H1 (cell line): ENCODE data around the gene DPEP1. TPM values are rescaled to one million over a fixed set of nuclear protein-coding genes. Genes with fewer than 3 reads are reported as not detected.

ENCODE experiments used
- ASH2L ChIP-seq: fragments of 200-600, 300-600 bp; sonication (generic); IDR thresholded peaks from one replicate; pipeline ENCODE4 v1.7.1; 2017; ENCODE audit warnings: low read length
- ATF2 ChIP-seq: IDR thresholded peaks from 2 replicates; pipeline ENCODE4 v1.6.1; 2012; ENCODE audit warnings: low read length, inconsistent platforms
- CTBP2 ChIP-seq: IDR thresholded peaks from 2 replicates; pipeline ENCODE4 v1.7.0; 2011; ENCODE audit warnings: borderline replicate concordance, mild to moderate bottlenecking, moderate library complexity, mixed read lengths, low read length; ENCODE audit not compliant: insufficient read depth, insufficient read length
- E2F6 ChIP-seq: IDR thresholded peaks from 2 replicates; pipeline ENCODE4 v1.6.1; 2012; ENCODE audit warnings: inconsistent platforms
- TAF7 ChIP-seq: optimal IDR thresholded peaks from 2 replicates; pipeline ENCODE3; 2011; ENCODE audit warnings: low read depth, mild to moderate bottlenecking, inconsistent platforms, low read length, moderate library complexity, borderline replicate concordance
- TBP ChIP-seq: IDR thresholded peaks from 2 replicates; pipeline ENCODE4 v1.6.1; 2011; ENCODE audit warnings: low read depth, low read length, improper control_type of control experiment
- polyA plus RNA-seq, 7 experiments: library from polyadenylated mRNA; depleted of rRNA in 3 of 7; stranded (reverse) in 5 of 7; unstranded in 2 of 7; fragments of >200 nt in 5 of 7; fragments of 200-250 nt in 2 of 7; gene quantifications; 1 replicate in 5 of 7; 2 replicates in 1 of 7; 4 replicates in 1 of 7; pipeline versions ENCODE4 v1.2.1 to v1.2.3, GENCODE V29; 2011 to 2013; ENCODE audit warnings: missing spikeins in 2 of 7, mixed read lengths in 2 of 7
- total RNA-seq: library from RNA; stranded (reverse); fragmentation: NEBNext Ultra II Directional; extraction: Animal tissue kit (Norgen Biotek cat#: 25700); gene quantifications from 2 replicates; pipeline ENCODE4 v1.2.1, GENCODE V29; 2021

DPEP1 gene
- total and polyA plus RNA-seq, 2 of the 8 experiments (the other 6 are each of a cell fraction or from before 2014, with no cell fraction given), result 2.8 to 3.1 TPM

DNA sequence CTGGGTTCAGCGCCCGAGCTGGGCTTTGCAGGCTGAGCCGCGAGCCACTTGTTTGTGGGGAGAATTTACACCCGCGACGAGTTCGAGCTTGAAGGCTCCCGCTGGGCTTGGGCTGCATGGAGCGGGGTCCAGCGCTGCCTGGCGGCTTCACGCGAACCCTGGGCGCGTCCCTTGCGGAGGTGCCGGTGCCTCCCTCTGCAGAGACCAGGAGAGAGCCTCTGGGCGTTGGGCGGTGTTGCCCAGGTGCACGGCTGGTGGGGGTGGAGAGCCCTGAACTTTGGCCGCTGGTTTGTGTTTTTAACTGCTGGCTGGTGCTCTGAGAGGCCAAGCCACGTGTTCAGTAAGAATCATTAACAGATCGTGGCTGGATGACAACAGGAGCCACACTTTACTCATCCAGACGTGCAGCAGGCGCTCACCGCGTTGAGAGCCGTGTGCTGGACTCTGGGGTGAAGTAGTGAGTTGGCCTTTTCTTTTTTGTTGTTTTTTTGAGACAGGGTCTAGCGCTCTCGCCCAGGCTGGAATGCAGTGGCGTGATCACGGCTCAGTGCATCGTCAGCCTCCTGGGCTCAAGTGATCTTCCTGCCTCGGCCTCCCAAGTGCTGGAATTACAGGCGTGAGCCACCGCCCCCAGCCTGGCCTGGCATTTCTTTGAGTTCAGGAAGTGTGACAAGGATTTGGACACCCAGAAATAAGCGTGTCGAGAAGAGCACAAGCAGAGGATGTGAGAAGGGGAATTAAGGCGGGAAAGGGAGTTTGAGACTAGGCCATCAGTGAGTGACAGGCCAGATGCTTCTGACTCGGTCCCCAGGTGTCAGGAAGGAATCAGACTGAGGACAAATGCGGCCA, 73.9 kb downstream of the DPEP1 start (continued):
- TF ChIP-seq ASH2L (peak; percentile 11), TAF7 (no peak), CTBP2 (no peak), E2F6 (peak; percentile 77), ATF2 (no peak), TBP (no peak)

Other genes starting within 250 kb of the DPEP1 start
- gene ANKRD11, start 123.1 kb upstream of the DPEP1 start, total RNA-seq, result 136 and 142 TPM in 2 replicates
- 46.5 and 75.1 TPM in 2 replicates for gene ANKRD11, start 123.1 kb upstream of the DPEP1 start, polyA plus RNA-seq (2011; rRNA removed)
- gene SPG7, start 105.2 kb upstream of the DPEP1 start, total RNA-seq, result 109 and 113 TPM in 2 replicates
- 72.1 and 85.5 TPM in 2 replicates for gene SPG7, start 105.2 kb upstream of the DPEP1 start, polyA plus RNA-seq (2011; rRNA removed)
- gene RPL13, start 53.0 kb upstream of the DPEP1 start, total RNA-seq, result 2,162 and 2,205 TPM in 2 replicates
- gene RPL13, start 53.0 kb upstream of the DPEP1 start, polyA plus RNA-seq (2011; rRNA removed), result 7,384 and 8,839 TPM in 2 replicates
- gene CPNE7, start 37.9 kb upstream of the DPEP1 start, total RNA-seq, result 21.7 and 23.7 TPM in 2 replicates
- 10.0 and 17.2 TPM in 2 replicates for gene CPNE7, start 37.9 kb upstream of the DPEP1 start, polyA plus RNA-seq (2011; rRNA removed)
- gene CHMP1A, start 44.1 kb downstream of the DPEP1 start, total RNA-seq, result 64.4 and 73.5 TPM in 2 replicates
- 75.8 and 100 TPM in 2 replicates for gene CHMP1A, start 44.1 kb downstream of the DPEP1 start, polyA plus RNA-seq (2011; rRNA removed)
- 13.5 and 16.9 TPM in 2 replicates for gene SPATA33, start 44.2 kb downstream of the DPEP1 start, total RNA-seq
- 5.4 and 8.4 TPM in 2 replicates for gene SPATA33, start 44.2 kb downstream of the DPEP1 start, polyA plus RNA-seq (2011; rRNA removed)
- gene CDK10, start 73.0 kb downstream of the DPEP1 start, total RNA-seq, result 76.8 and 83.9 TPM in 2 replicates
- gene CDK10, start 73.0 kb downstream of the DPEP1 start, polyA plus RNA-seq (2011; rRNA removed), result 49.5 and 87.5 TPM in 2 replicates
- gene SPATA2L, start 88.1 kb downstream of the DPEP1 start, total RNA-seq, result 12.5 and 12.7 TPM in 2 replicates
- 9.3 and 17.7 TPM in 2 replicates for gene SPATA2L, start 88.1 kb downstream of the DPEP1 start, polyA plus RNA-seq (2011; rRNA removed)
- 5.4 and 5.8 TPM in 2 replicates for gene VPS9D1, start 107.3 kb downstream of the DPEP1 start, total RNA-seq
- 2.9 and 6.0 TPM in 2 replicates for gene VPS9D1, start 107.3 kb downstream of the DPEP1 start, polyA plus RNA-seq (2011; rRNA removed)
- 9.3 and 9.6 TPM in 2 replicates for gene ZNF276, start 107.9 kb downstream of the DPEP1 start, total RNA-seq
- gene ZNF276, start 107.9 kb downstream of the DPEP1 start, polyA plus RNA-seq (2011; rRNA removed), result 6.4 and 10.0 TPM in 2 replicates
- 78.5 and 85.9 TPM in 2 replicates for gene FANCA, start 203.0 kb downstream of the DPEP1 start, total RNA-seq
- gene FANCA, start 203.0 kb downstream of the DPEP1 start, polyA plus RNA-seq (2011; rRNA removed), result 75.9 and 96.9 TPM in 2 replicates
- 12.2 and 15.4 TPM in 2 replicates for gene SPIRE2, start 214.8 kb downstream of the DPEP1 start, total RNA-seq
- gene SPIRE2, start 214.8 kb downstream of the DPEP1 start, polyA plus RNA-seq (2011; rRNA removed), result 7.4 and 10.2 TPM in 2 replicates